ENCODE results near the gene PPRC1.
"Not testable (repeated sequence)": the region's sequence is repeated elsewhere in the genome, so short reads cannot be mapped to it uniquely, and the experiment has no call there.

PPRC1 gene

DNA sequence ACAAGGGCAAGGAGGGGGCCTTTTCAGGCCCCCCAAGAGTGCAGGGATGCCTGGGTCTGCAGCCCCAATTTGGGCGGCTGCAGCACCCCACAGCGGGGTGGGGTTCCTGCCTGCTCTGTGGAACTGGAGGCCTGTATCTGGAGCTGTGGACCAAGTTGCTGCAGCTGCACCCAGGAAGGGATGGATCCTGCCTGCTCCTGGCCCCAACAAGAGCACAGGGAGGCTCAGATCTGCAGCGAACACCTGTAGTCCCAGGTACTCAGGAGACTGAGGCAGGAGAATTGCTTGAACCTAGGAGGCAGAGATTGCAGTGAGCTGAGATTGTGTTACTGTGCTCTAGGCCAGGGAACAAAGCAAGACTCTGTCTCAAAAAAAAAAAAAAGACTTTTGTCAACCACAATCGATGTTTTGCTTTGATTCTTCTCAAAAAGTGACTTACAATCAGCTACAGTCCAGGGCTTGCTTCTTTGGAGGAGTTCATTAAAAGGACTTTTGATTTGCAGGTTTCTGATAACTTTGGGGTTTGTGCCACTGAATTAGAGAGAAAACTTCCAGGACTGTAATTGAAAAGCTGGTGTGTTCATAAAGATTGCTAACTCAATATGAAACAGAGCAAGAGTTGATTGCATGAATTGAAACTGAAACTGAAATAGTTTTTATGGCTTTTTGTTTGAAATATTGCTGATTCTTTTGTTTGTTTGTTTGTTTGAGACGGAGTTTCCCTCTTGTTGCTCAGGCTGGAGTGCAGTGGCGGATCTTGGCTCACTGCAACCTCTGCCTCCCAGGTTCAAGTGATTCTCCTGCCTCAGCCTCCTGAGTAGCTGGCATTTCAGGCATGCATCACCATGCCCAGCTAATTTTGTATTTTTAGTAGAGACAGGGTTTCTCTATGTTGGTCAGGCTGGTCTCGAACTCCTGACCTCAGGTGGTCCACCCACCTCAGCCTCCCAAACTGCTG is 56.4 kb downstream of the PPRC1 start:
- DNase-seq (ENCODE audit: low read depth) = not testable (repeated sequence)

DNA sequence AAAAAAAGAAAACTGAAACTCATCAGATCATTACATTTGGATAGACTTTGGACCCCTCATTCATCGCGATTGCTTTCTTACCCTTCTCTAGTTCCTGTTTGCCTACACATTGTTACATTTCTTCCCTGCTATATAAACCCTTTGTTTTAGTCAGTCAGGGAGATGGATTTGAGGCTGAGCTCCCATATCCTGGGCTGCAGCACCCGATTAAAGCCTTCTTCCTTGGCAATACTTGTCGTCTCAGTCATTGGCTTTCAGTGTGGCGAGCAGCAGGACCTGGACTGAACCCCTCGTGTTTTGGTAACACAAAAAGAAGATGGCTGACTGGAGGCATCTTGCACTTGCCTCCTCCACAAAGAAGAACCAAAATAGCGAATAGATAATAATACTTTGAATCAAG is 59.1 kb downstream of the PPRC1 start:
- no peak for DNase-seq (ENCODE audit: low read depth)

DNA sequence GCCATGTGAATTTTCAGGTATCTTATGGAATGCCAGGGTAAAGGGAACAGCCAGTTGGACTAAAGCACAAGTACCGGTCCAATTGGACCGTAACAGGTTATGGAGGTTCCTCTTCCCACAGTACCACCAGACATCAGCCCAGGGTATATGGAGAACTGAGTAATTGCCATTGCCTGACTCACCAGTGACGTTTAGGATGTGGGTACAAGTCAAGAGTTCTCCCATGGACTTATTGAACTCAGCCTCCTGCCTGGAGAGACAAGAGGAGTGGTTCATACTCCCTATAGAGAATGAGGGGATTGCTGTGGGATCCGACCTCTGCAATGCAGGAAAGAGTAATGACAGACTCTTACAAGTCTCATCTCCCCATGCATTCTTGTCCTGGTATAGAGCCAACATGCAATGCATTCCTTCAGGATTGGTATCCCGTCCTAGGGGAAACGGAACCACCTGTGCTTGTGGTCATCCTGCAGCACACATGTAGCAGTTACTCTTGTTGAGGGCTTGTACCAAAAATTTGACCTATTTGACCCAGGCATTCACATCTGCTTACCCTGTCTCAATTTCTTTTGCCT is 62.5 kb downstream of the PPRC1 start:
- DNase-seq (ENCODE audit: low read depth) = no peak

DNA sequence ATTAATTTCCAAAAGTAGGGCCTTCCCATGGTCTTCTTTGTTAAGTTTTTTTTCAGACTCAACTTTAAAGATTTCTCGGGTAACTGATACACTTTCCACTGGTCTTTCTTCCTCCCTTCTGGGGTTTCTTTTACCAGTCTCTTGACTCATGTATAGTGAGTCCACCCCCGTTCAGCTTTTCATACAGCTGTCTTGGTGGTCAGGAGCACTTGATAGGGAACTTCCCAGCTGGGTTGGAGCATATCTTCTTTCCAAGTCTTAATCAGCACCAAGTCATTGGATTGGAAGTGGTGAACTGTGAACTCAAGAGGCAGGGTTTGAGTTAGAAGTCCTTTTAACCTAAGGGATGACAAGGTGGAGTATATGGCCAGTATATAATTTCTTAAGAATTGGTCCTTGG is 64.1 kb downstream of the PPRC1 start:
- DNase-seq (ENCODE audit: low read depth) = no peak

DNA sequence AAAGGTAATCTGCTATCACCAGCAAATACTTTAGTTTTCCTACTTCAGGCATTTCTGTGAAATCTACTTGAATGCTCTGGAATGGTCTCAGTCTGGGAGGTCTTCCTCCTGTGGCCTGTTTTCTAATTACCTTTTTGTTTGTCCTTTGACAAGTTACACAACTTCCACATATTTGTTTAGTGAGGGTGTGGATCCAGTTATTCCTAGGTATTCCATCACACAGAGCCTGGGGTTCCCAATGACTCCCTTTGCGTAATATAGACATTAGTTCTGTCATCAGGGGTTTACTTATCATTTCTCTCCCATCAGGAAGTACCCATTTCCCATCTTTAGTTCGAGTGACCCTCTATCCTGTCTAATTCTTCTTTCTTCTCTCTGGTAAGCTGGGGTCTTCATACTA is 65.2 kb downstream of the PPRC1 start:
- DNase-seq (ENCODE audit: low read depth) = no peak

Measured in stimulated activated CD8-positive, alpha-beta memory T cell treated with anti-CD3 and anti-CD28 coated beads, Interleukin-12 subunit alpha, Interleukin-12 subunit beta, amount 100 ng/mL, for 1 hour (primary cell).